ENCODE data around the gene TENT4B.
A peak's percentile ranks its signal among the peaks of the same experiment; 100 is the strongest.
"Not testable (repeated sequence)": the region's sequence is repeated elsewhere in the genome, so short reads cannot be mapped to it uniquely, and the experiment has no call there.

Gene TENT4B

GRCh38 chr16:50228364-50228868 lies 75.3 kb downstream of the TENT4B start:
- peaks cover 12% of the 10 kb centered on the region for H3K36me3 Mint-ChIP-seq
- no peaks in the 10 kb centered on the region for H3K27me3 Mint-ChIP-seq

GRCh38 chr16:50229149-50229726 lies 76.1 kb downstream of the TENT4B start:
- Mint-ChIP-seq H3K27me3 (no peaks in the 10 kb centered on the region), H3K4me1 (no peaks in the 10 kb centered on the region), H3K9me3 (no peaks in the 10 kb centered on the region), H3K36me3 (peaks cover 8% of the 10 kb centered on the region), H3K27ac (no peak overlapping the region), H3K4me3 (no peak overlapping the region)

More at GRCh38 chr16:50228364-50228868, 75.3 kb downstream of the TENT4B start:
- Mint-ChIP-seq H3K9me3 (no peaks in the 10 kb centered on the region), H3K4me1 (no peaks in the 10 kb centered on the region), H3K4me3 (no peak overlapping the region), H3K27ac (no peak overlapping the region)

GRCh38 chr16:50234771-50235556 lies 81.9 kb downstream of the TENT4B start:
- H3K4me1 Mint-ChIP-seq: no peaks in the 10 kb centered on the region
- no peak overlapping the region for H3K27ac Mint-ChIP-seq
- H3K9me3 Mint-ChIP-seq: no peaks in the 10 kb centered on the region
- no peaks in the 10 kb centered on the region for H3K36me3 Mint-ChIP-seq
- H3K27me3 Mint-ChIP-seq: no peaks in the 10 kb centered on the region
- H3K4me3 Mint-ChIP-seq: no peak overlapping the region

- no peaks in the 10 kb centered on the region for H3K4me1 Mint-ChIP-seq
- no peaks in the 10 kb centered on the region for H3K27me3 Mint-ChIP-seq
- no peaks in the 10 kb centered on the region for H3K36me3 Mint-ChIP-seq
- H3K9me3 Mint-ChIP-seq: no peaks in the 10 kb centered on the region
- no peak overlapping the region for H3K27ac Mint-ChIP-seq
- no peak overlapping the region for H3K4me3 Mint-ChIP-seq
These were observed 82.5 kb downstream of the TENT4B start for GRCh38 chr16:50235581-50235980.

DNA sequence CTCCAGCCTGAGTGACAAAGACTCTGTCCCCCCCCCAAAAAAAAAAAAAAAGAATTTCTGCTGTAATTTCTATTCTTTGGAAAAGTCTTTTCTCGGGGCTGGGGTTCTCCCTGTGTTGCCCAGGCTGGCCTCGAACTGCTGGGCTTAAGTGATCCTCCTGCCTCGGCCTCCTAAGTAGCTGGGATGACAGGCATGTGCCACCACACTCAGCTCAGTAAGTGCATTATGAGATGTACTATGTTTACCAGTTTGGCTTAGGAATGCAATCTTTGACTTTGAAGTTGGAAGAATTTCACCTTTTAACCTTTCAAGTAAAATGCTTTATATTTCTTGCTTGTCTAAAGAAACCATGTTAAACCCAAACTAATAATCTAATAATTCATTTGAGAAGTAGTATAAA lies 85.2 kb downstream of the TENT4B start:
- Mint-ChIP-seq H3K4me3 (no peak overlapping the region), H3K4me1 (no peaks in the 10 kb centered on the region), H3K36me3 (no peaks in the 10 kb centered on the region), H3K27ac (no peak overlapping the region), H3K27me3 (no peaks in the 10 kb centered on the region), H3K9me3 (no peaks in the 10 kb centered on the region)

DNA sequence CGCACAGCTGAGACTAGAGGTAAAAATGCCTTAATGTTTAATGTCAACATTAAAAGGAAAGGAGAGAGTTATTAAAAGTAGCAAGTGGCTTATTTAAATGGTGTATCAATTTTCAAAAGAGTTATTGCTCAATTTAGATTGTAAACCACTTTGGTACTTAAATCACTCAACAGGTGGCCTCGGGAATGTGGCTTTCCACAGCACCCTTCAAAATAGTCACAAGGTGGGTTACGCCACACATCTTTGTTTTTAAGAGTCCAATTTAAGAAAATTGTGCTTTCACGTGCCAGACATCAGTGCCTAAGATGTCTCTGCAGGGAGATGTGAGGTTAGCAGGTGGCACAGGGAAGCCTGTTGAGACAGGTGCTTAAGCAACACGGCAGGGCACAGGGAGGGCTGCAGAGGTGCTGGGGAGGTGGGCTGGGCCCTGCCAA lies 85.8 kb downstream of the TENT4B start:
- H3K9me3 Mint-ChIP-seq: no peaks in the 10 kb centered on the region
- H3K27ac Mint-ChIP-seq: no peak overlapping the region
- no peak overlapping the region for H3K4me3 Mint-ChIP-seq
- no peaks in the 10 kb centered on the region for H3K36me3 Mint-ChIP-seq
- no peaks in the 10 kb centered on the region for H3K4me1 Mint-ChIP-seq
- no peaks in the 10 kb centered on the region for H3K27me3 Mint-ChIP-seq

DNA sequence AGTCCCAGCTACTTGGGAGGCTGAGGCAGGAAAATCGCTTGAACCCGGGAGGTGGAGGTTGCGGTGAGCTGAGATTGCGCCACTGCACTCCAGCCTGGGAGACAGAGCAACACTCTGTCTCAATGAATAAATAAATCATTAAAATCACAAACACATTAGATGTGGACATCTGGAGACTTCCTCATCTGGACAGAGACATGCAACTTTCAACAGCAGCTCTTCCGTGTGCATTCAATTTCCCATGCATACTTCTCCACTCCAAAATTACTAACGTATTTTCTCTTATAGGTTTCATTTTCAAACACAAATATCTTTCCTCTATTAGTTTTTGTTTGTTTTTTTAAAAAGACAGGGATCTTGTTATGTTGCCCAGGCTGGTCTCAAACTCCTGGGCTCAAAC lies 89.9 kb downstream of the TENT4B start:
- not testable (repeated sequence) for H3K4me3 Mint-ChIP-seq, H3K36me3 Mint-ChIP-seq, H3K27me3 Mint-ChIP-seq, H3K27ac Mint-ChIP-seq, H3K4me1 Mint-ChIP-seq, H3K9me3 Mint-ChIP-seq

- Mint-ChIP-seq H3K27ac (no peak overlapping the region), H3K27me3 (no peaks in the 10 kb centered on the region), H3K36me3 (no peaks in the 10 kb centered on the region), H3K9me3 (no peaks in the 10 kb centered on the region), H3K4me3 (no peak overlapping the region), H3K4me1 (peaks cover 6% of the 10 kb centered on the region)
These were observed 91.0 kb downstream of the TENT4B start for GRCh38 chr16:50244140-50244503.

DNA sequence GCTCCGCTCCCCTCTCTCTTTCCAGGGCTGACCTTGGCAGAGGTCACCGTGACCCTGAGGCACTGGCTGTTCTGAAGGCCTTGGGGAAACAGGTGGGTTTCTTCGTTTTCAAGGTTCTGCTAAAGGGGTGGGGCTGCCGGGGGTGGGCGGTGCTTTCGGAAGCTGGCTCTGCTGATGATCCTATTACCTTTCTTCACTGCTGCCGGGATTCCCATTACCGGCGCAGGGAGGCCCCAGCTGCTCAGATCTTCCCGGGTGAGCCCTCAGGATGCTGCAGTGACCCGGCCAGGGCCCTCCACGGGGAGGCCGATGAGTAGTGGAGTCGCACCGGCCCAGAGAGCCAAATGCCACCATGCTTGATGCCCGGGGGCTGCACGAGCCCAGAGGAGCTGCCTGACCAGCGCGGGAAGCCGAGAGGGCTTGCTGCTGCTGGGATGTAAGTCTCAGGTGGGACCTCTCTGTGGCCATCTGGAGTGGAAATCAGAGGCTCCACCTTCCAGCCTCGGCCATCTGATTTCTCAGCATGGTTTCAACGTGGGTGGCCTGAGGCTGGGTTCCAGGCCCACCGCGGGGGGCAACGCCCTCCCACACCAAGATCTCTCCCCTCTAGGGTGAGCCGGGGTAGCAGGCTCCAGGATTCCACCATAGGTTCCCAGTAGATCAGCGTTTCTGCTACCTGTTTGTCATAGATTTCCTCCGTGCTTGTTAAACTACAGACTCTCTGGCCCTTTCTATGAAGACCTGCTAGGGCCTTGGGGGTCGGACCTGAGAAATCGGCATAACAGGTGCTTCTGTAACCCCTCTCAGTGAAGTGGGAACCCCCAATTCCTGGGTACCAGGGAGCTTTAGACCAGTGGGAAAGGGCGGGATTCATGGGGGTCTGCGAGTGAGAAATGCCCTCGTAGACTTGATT lies 91.7 kb downstream of the TENT4B start:
- H3K4me1 Mint-ChIP-seq: peaks cover 6% of the 10 kb centered on the region
- peak overlapping the region; percentile 84 for H3K4me3 Mint-ChIP-seq
- no peaks in the 10 kb centered on the region for H3K27me3 Mint-ChIP-seq
- H3K36me3 Mint-ChIP-seq: no peaks in the 10 kb centered on the region
- no peaks in the 10 kb centered on the region for H3K9me3 Mint-ChIP-seq
- H3K27ac Mint-ChIP-seq: peak overlapping the region; percentile 84

DNA sequence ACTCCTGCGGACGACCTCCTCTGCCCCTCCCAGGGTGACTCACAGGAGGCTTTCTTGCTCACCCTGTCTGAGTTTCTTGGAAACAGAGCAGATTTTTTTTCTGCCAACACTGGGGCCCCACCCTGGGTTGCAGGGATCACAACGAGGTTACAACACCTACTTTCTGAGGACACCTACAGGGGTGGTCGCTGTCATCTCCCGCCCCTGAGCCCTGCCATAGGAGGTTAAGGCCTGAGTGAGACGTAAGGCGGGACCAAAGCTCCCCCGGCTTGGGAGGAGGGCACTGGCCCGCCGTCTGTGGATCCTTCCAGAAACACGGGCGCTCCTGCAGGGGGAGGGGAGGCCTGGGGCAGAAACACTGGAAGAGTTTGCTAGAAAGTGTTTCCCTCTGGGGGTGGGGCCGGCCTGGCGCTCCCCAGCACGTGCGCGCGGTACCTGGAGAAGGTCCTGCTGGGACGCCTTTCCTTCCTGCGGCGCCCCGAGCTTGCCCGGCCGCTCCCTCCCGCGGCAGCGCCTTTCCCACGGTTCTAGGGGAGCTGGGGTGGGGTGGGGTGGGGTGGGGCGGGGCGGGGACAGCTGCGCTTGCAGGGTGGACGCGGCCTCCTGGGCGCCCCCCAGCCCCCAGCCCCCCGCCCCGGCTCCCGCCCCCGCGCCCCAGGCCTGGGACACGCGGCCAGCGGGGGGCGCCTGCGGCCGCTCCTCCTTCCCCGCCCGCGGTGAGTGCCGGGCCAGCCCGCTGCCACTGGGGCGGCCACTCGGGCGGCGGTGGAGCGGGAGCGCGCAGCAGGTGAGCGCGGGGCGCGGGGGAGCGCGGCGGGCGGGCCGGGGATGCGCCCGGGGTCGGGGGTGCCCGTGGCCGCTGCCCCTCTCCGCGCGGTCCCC lies 92.6 kb downstream of the TENT4B start:
- Mint-ChIP-seq H3K27me3 (no peaks in the 10 kb centered on the region), H3K9me3 (no peaks in the 10 kb centered on the region), H3K4me1 (peaks cover 6% of the 10 kb centered on the region), H3K27ac (peak overlapping the region; percentile 84), H3K4me3 (peak overlapping the region; percentile 84), H3K36me3 (no peaks in the 10 kb centered on the region)

DNA sequence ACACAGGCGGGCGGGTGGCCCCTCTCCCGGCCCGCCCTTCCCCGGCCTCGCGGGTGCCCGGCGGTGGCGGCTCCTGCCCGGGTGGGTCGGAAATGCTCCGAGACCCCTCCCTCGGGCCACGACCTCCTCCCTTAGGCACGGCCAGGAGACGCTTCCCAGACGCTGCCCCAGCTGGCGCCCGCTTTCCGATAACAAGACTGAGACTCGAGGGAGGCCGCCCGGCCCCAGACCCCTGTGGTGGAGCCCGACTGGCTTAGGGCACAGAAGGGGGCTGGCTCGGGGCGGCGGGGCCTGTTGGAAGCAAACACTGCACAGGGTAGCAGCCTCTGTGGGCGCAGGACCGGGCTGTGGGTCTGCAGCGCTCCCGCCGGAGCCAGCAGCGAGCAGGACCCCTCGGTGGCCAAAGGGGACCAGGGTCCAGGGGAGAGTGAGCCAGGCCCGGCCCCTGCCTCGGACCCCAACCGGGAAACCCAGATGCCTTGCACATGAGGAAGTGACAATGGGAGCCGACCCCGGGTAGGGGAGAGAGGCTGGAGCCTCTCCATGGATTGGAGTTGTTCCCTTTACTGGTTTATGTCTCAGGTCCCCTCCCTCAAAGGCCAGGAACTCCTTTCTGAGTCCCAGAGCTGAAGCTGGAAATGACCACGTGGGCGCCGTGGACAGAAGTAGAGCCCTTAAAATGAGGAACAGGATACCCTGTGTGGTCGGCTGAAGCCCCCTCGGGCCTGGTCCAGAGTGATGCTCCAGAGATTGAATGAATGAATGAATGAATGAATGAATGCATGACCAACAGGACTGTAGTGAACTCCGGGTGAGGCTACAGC lies 93.4 kb downstream of the TENT4B start:
- no peaks in the 10 kb centered on the region for H3K9me3 Mint-ChIP-seq
- H3K4me1 Mint-ChIP-seq: peaks cover 6% of the 10 kb centered on the region
- H3K36me3 Mint-ChIP-seq: no peaks in the 10 kb centered on the region
- peak overlapping the region; percentile 80 for H3K4me3 Mint-ChIP-seq
- H3K27me3 Mint-ChIP-seq: no peaks in the 10 kb centered on the region
- no peak overlapping the region for H3K27ac Mint-ChIP-seq

- Mint-ChIP-seq H3K4me3 (peak overlapping the region; percentile 80), H3K27me3 (no peaks in the 10 kb centered on the region), H3K36me3 (no peaks in the 10 kb centered on the region), H3K4me1 (peaks cover 6% of the 10 kb centered on the region), H3K27ac (peak overlapping the region; percentile 70), H3K9me3 (no peaks in the 10 kb centered on the region)
These were observed 94.2 kb downstream of the TENT4B start for GRCh38 chr16:50247123-50247905.

- H3K4me1 Mint-ChIP-seq: peaks cover 6% of the 10 kb centered on the region
- H3K4me3 Mint-ChIP-seq: peak overlapping the region; percentile 67
- H3K36me3 Mint-ChIP-seq: no peaks in the 10 kb centered on the region
- H3K27ac Mint-ChIP-seq: no peak overlapping the region
- H3K27me3 Mint-ChIP-seq: no peaks in the 10 kb centered on the region
- no peaks in the 10 kb centered on the region for H3K9me3 Mint-ChIP-seq
These were observed 95.0 kb downstream of the TENT4B start for GRCh38 chr16:50247906-50248608.
